HCT116 (cell line): ENCODE results near the gene MCF2L2. TPM values are rescaled to one million over a fixed set of nuclear protein-coding genes. Genes with fewer than 3 reads are reported as not detected.

Experiments used
- ATAC-seq: fragments of 200-7000 bp; cut with Tn5 transposase; 2 replicates; pipeline ENCODE4 v1.9.1; 2020; ENCODE audit warnings: mild to moderate bottlenecking, moderate library complexity
- BruUV-seq: library from RNA; stranded (reverse); fragments of 400-500 nt; replicated peaks from 2 replicates; lab custom pipeline; 2021; lab: Mats Ljungman, UMichigan
- CTCF ChIA-PET: fragments of 300-600 bp; sonication (Branson Sonifier 250); formaldehyde crosslinking; loops from one replicate; lab custom pipeline; 2021; ENCODE audit warnings: antibody characterized with exemption; lab: Charles Lee
- POLR2A ChIA-PET: fragments of 300-600, 350-600 bp; sonication (Branson Sonifier 250); formaldehyde crosslinking; loops from one replicate; lab custom pipeline; 2021; ENCODE audit warnings: antibody characterized with exemption; lab: Charles Lee
- RAD21 ChIA-PET, 2 experiments: fragments of 300-600 bp; sonication (Branson Sonifier 250); formaldehyde crosslinking; loops; one replicate each; lab custom pipeline; 2023; ENCODE audit warnings: low total read pairs in 2 of 2; ENCODE audit not compliant: uncharacterized antibody in 2 of 2, unreplicated experiment in 2 of 2, low non-redundant PET in 1 of 2; lab: Charles Lee
- DNase-seq: peaks from one replicate; pipeline ENCODE4 v3.0.0-alpha.2; 2010; ENCODE audit warnings: low read depth, low spot score
- H2AFZ ChIP-seq: fragments of 200-600 bp; shearing (Covaris generic), sonication (generic); 2 replicates; pipeline ENCODE4 v1.6.1; 2017; ENCODE audit warnings: low read depth, mixed run types, mixed read lengths, antibody characterized with exemption, low read length; ENCODE audit not compliant: poor library complexity, severe bottlenecking
- H3K27ac ChIP-seq: 2 replicates; pipeline ENCODE4 v1.5.1; 2012; ENCODE audit warnings: low read depth, low read length
- H3K27me3 ChIP-seq: fragments of 200-600 bp; sonication (generic); 2 replicates; pipeline ENCODE4 v1.6.1; 2016; ENCODE audit warnings: mixed run types, low read length, mixed read lengths; ENCODE audit not compliant: insufficient read depth
- H3K36me3 ChIP-seq, 2 experiments: fragments of 200-500 bp in 1 of 2; fragments of 200-600 bp in 1 of 2; sonication (Bioruptor generic) in 1 of 2; sonication (generic) in 1 of 2; 2 replicates each; pipeline versions ENCODE4 v1.5.1 to v1.6.1; 2014 to 2016; ENCODE audit warnings: low read length in 2 of 2, inconsistent platforms in 1 of 2, mixed read lengths in 1 of 2, mixed run types in 1 of 2; ENCODE audit not compliant: insufficient read depth in 2 of 2, control insufficient read depth in 1 of 2
- H3K4me1 ChIP-seq, 2 experiments: fragments of 200-600 bp in 1 of 2; sonication (generic) in 1 of 2; 2 replicates each; pipeline versions ENCODE4 v1.5.1 to v1.6.1; 2012 to 2017; ENCODE audit warnings: low read length in 2 of 2, inconsistent platforms in 1 of 2, mild to moderate bottlenecking in 1 of 2, mixed read lengths in 1 of 2, mixed run types in 1 of 2, moderate library complexity in 1 of 2; ENCODE audit not compliant: insufficient read depth in 2 of 2, control insufficient read depth in 1 of 2
- H3K4me2 ChIP-seq: fragments of 200-600 bp; sonication (generic); 2 replicates; pipeline ENCODE4 v1.6.1; 2017; ENCODE audit warnings: mixed run types, low read length, mixed read lengths
- H3K4me3 ChIP-seq, 2 experiments: fragments of 200-600 bp in 1 of 2; sonication (generic) in 1 of 2; replicated peaks in 1 of 2; 2 replicates each; pipeline ENCODE4 v1.5.1; 2011 to 2016; ENCODE audit warnings: low read length in 2 of 2, control low read depth in 1 of 2, low read depth in 1 of 2, mild to moderate bottlenecking in 1 of 2, mixed read lengths in 1 of 2, mixed run types in 1 of 2
- H3K79me2 ChIP-seq: fragments of 200-600 bp; sonication (generic); 2 replicates; pipeline ENCODE4 v1.6.1; 2017; ENCODE audit warnings: mild to moderate bottlenecking, mixed run types, low read length, moderate library complexity, mixed read lengths; ENCODE audit not compliant: insufficient read depth
- H3K9ac ChIP-seq: fragments of 200-600 bp; sonication (generic); 2 replicates; pipeline ENCODE4 v1.6.1; 2016; ENCODE audit warnings: low read length, mixed read lengths
- H3K9me2 ChIP-seq: fragments of 200-600 bp; sonication (generic), shearing (Covaris generic); 2 replicates; pipeline ENCODE4 v1.6.1; 2017; ENCODE audit warnings: mixed run types, mild to moderate bottlenecking, moderate library complexity; ENCODE audit not compliant: insufficient read depth
- H3K9me3 ChIP-seq, 2 experiments: fragments of 200-500 bp in 1 of 2; fragments of 200-600 bp in 1 of 2; sonication (Bioruptor generic) in 1 of 2; sonication (generic) in 1 of 2; 2 replicates each; pipeline ENCODE4 v1.6.1; 2014 to 2017; ENCODE audit warnings: low read length in 2 of 2, mixed read lengths in 2 of 2, inconsistent platforms in 1 of 2, low read depth in 1 of 2, mild to moderate bottlenecking in 1 of 2, mixed run types in 1 of 2, moderate library complexity in 1 of 2; ENCODE audit not compliant: control insufficient read depth in 1 of 2, insufficient read depth in 1 of 2
- H4K20me1 ChIP-seq: fragments of 200-600 bp; sonication (generic), shearing (Covaris generic); 2 replicates; pipeline ENCODE4 v1.6.1; 2017; ENCODE audit warnings: mixed run types, mild to moderate bottlenecking, moderate library complexity; ENCODE audit not compliant: insufficient read depth
- CBX3 ChIP-seq: IDR thresholded peaks from 2 replicates; pipeline ENCODE4 v1.6.1; 2012; ENCODE audit warnings: low read depth
- CEBPB ChIP-seq: IDR thresholded peaks from 2 replicates; pipeline ENCODE4 v1.6.1; 2012; ENCODE audit warnings: low read depth
- EGR1 ChIP-seq: IDR thresholded peaks from 2 replicates; pipeline ENCODE4 v1.6.1; 2012; ENCODE audit warnings: low read depth
- FOSL1 ChIP-seq: IDR thresholded peaks from 2 replicates; pipeline ENCODE4 v1.6.1; 2012; ENCODE audit warnings: low read depth
- REST ChIP-seq: IDR thresholded peaks from 2 replicates; pipeline ENCODE4 v1.6.1; 2012; ENCODE audit warnings: low read depth
- SRF ChIP-seq: IDR thresholded peaks from 2 replicates; pipeline ENCODE4 v1.6.1; 2012; ENCODE audit warnings: low read depth
- YY1 ChIP-seq: IDR thresholded peaks from 2 replicates; pipeline ENCODE4 v1.6.1; 2011; ENCODE audit warnings: low read length, low read depth, moderate library complexity, mild to moderate bottlenecking; ENCODE audit not compliant: insufficient replicate concordance; ENCODE audit errors: extremely low read depth
- ZFX ChIP-seq: fragments of 450-650 bp; IDR thresholded peaks from 2 replicates; pipeline ENCODE4 v1.6.1; 2017
- ZNF274 ChIP-seq: fragments of 200-500 bp; sonication (Bioruptor generic); IDR thresholded peaks from 2 replicates; pipeline ENCODE4 v1.6.1; 2014; ENCODE audit warnings: mild to moderate bottlenecking, low read depth, low read length, inconsistent platforms
- intact Hi-C: fragments of 100-400 bp; cut with micrococcal nuclease; formaldehyde crosslinking; loops from 2 replicates; pipeline ENCODE4 v1.10.0; 2022
- total RNA-seq: library from RNA; stranded (reverse); gene quantifications from one replicate; pipeline ENCODE4 v1.2.1, GENCODE V29; 2021; ENCODE audit not compliant: unreplicated experiment

Gene MCF2L2
- total RNA-seq, 1 experiment from 2014 or later = 1.5 TPM

- intact Hi-C loops = loop anchor here (10.0 kb wide), 1 partner anchor 824 kb away; no protein-coding TSS in a partner anchor
- BruUV-seq = no TSS peak
- no peak overlapping the region for H3K4me2 ChIP-seq
- CTCF ChIA-PET = no interaction called here
- no peaks in the 10 kb centered on the region; a peak in 2 of 4 replicates for H3K4me1 ChIP-seq
- ATAC-seq (no peak), DNase-seq (no peak)
- H3K9ac ChIP-seq = no peak overlapping the region
- TF ChIP-seq ZFX = no peak
- TF ChIP-seq YY1 = no peak
- TF ChIP-seq SRF = no peak
- no peak for TF ChIP-seq CBX3
- no peak for TF ChIP-seq FOSL1
- no peak for TF ChIP-seq CEBPB
- no peak for TF ChIP-seq ZNF274
- no peak for TF ChIP-seq REST
- TF ChIP-seq EGR1 = no peak
- H3K79me2 ChIP-seq = no peaks in the 10 kb centered on the region
- no peak overlapping the region for H3K27ac ChIP-seq
- POLR2A ChIA-PET = no interaction called here
- H3K4me3 ChIP-seq = no peak overlapping the region
- no peaks in the 10 kb centered on the region for H3K9me3 ChIP-seq
- no peaks in the 10 kb centered on the region for H3K9me2 ChIP-seq
- H3K36me3 ChIP-seq = no peaks in the 10 kb centered on the region
- H3K27me3 ChIP-seq = no peaks in the 10 kb centered on the region
- no peaks in the 10 kb centered on the region for H4K20me1 ChIP-seq
- RAD21 ChIA-PET = no interaction called here
- H2AFZ ChIP-seq = no peak overlapping the region
Measured at GRCh38 chr3:183460081-183461055, 31.9 kb upstream of the MCF2L2 start.
